IPS DF 4.7 (cell line): ENCODE measurements around the gene AUH.

Experiments used
- DNase-seq: peaks from one replicate; pipeline ENCODE4 v3.0.0-alpha.2; 2013; ENCODE audit warnings: low spot score; ENCODE audit errors: extremely low read depth

Gene AUH

DNA sequence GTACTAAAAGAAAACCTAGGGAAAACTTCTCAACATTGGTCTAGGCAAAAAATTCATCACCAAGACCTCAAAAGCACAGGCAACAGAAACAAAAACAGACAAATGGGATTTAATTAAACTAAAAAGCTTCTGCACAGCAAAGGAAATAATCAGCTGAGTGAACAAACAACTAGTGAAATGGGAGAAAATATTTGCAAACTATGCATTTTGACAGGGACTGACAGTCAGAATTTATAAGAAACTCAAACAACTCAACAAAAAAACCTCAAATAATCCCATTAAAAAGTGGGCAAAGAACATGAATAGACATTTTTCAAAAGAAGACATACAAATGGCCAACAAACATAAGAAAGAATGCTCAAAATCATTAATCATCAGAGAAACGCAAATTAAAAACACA lies 189.4 kb downstream of the AUH start:
- DNase-seq = no peak

DNA sequence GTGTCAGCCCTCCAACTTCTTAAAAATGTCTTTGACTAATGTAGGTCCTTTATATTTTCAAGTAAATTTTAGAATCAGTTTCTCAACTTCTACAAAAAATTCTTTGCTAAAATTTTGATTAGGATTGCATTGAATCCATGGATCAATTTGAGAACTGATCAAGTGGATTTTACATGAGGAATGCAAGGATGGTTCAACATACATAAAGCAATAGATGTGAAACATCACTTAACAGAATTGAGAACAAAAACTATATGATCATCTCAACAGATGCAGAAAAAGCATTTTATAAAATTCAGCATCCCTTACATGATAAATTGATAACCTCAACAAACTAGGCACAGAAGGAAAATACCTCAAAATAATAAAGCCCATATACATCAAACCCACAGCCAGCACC lies 190.8 kb downstream of the AUH start:
- no peak for DNase-seq

- DNase-seq = no peak
These were observed 194.8 kb downstream of the AUH start for GRCh38 chr9:91166796-91167366.

DNA sequence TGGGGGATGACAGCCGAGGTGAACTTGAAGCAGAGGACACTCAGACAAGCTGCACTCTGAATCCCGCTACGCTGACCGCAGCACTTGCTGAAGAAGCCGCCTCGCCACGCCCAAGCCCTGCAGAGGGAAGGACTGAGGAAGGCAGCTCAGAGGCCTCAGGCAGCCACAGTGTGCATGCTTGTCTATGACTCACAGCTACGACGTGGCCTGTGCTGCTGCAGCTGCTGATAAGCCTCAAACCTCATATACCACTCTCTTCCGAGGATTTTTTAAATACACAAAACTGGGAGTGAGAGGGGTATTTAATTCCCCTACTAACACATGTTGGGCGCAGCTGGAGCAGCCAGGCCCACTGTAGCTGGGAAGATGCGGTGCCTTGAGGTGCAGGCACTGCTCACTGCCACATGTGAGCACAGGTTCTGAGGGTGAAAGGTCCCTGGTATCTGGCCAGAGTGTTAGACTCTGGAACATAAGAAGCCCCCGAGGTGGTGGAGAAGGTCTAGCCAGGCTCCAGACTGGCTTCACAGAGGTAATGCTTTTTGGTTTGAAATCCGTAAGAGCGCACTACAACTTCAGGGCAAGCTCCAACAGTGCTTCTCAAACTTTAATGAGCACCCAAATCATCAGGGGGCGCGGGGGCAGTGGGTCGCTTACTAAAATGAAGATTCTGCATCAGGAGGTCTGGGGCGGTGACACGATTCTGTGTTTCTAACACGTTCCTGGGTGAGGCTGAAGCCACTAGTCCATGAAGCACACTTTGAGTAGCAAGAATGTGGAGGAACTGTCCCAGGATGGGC lies 196.8 kb downstream of the AUH start:
- no peak for DNase-seq
